GM10248 (cell line): ENCODE results near the gene TAC3.

Experiments used
- CTCF ChIA-PET: fragments of 300-600 bp; sonication (Branson Sonifier 250); formaldehyde crosslinking; extraction: SDS; loops from one replicate; lab custom pipeline; 2021; ENCODE audit warnings: antibody characterized with exemption; lab: Yijun Ruan, JAX
- POLR2A ChIA-PET: fragments of 350-650 bp; sonication (Branson Sonifier 250); formaldehyde crosslinking; extraction: SDS; loops from one replicate; lab custom pipeline; 2020; ENCODE audit warnings: antibody characterized with exemption; lab: Yijun Ruan, JAX
- DNase-seq: peaks from one replicate; pipeline ENCODE4 v3.0.0; 2012; ENCODE audit errors: extremely low spot score
- TF ChIP-seq, protein P1 (sequence below): IDR thresholded peaks from 2 replicates; pipeline ENCODE4 v1.5.1; 2012; ENCODE audit warnings: mild to moderate bottlenecking, low read depth; ENCODE audit errors: extremely low read depth, missing control alignments, control extremely low read depth

The TAC3 gene

DNA sequence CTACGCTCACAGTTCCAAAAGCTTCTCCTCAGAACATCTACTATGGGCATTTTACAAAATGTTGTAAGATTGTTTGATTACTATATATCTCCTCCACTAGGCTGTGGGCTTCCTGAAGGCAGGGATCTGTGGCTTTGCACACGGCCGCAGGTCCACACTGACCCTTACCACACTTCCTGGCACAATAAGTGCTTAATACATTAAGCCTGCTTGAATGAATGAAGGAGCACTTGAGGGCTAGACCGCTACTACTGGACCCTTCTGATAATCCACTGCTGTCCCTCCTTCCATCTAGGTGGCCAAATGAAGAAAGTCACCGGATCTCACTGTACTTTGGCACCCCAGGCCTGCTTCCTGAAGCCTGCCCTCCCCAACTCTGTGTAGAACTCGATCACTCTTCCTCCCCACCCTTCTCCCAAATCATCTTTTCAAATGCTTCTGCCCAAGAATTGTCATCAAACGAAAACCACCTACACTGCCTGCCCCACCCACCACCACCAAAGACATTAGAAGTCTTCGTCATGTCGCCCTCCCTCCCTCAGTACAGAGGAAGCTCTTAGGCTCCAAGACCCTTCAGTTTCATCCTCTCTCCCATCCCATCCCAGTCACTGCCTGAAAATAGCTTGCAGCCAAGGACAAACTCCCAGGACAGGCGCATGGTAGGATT lies 9.4 kb downstream of the TAC3 start:
- TF ChIP-seq, protein P1, sequence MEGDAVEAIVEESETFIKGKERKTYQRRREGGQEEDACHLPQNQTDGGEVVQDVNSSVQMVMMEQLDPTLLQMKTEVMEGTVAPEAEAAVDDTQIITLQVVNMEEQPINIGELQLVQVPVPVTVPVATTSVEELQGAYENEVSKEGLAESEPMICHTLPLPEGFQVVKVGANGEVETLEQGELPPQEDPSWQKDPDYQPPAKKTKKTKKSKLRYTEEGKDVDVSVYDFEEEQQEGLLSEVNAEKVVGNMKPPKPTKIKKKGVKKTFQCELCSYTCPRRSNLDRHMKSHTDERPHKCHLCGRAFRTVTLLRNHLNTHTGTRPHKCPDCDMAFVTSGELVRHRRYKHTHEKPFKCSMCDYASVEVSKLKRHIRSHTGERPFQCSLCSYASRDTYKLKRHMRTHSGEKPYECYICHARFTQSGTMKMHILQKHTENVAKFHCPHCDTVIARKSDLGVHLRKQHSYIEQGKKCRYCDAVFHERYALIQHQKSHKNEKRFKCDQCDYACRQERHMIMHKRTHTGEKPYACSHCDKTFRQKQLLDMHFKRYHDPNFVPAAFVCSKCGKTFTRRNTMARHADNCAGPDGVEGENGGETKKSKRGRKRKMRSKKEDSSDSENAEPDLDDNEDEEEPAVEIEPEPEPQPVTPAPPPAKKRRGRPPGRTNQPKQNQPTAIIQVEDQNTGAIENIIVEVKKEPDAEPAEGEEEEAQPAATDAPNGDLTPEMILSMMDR = peak; percentile 1
- CTCF ChIA-PET = interaction anchor here (0.6 to 12.0 kb wide), 20 partner anchors 8 to 247 kb away, joined by 3 to 122 read pairs (median 4); partner anchors contain the start of genes STAT6 and TAC3
- POLR2A ChIA-PET = no interaction called here
- no peak for DNase-seq

DNA sequence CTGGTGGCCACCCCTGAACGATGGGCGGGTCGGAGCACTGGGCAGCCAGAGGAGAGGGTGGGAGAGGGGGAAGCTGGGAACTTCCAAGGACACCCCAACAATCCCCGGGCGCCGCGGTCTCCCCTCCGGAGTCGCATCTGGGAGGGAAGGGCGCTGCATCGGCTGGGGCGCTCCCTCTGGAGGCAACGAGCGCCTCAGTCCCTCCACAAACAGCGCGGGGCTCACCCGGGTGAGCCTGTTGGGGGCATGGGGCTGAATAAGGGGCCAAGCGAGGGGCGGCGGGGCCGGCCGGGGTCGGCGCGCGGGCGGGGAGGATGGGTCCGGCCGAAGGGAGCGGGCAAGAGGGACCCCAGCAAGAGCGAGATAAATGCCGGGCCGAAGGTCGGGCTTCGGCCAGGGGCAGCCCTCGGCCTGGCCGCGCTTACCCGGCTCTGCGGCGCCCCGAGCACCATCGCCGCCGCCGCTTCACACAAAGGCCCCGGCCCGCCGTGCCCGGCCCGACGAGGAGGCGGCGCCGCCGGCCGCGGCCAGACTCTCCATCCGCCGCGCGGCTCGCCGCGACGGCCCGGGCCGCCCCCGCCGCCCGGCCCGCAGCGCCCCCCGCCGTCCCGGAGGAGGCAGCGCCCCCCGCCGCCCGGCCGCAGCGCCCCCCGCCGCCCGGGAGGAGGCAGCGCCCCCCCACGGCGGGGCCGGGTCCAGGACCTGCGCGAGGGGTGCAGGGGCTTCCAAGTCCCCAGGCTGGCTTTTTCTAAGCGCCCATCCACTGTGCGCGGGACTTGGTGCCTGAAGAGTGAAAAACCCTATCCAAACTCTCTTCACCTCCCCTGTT lies 10.1 kb downstream of the TAC3 start, which contains the start of gene ZBTB39:
Gene ZBTB39 (minus strand): TSS at position 567 of the 829 bp plus-strand sequence. CDS start 1,629 bp downstream, outside the sequence.
- TF ChIP-seq, protein P1 = peak; percentile 71
- DNase-seq = peak; percentile 92
- ChIA-PET CTCF (interaction anchor here (0.7 to 12.0 kb wide), 25 partner anchors 9 to 492 kb away, joined by 3 to 148 read pairs (median 5); partner anchors contain the start of genes HSD17B6, STAT6 and TAC3), POLR2A (no interaction called here)

DNA sequence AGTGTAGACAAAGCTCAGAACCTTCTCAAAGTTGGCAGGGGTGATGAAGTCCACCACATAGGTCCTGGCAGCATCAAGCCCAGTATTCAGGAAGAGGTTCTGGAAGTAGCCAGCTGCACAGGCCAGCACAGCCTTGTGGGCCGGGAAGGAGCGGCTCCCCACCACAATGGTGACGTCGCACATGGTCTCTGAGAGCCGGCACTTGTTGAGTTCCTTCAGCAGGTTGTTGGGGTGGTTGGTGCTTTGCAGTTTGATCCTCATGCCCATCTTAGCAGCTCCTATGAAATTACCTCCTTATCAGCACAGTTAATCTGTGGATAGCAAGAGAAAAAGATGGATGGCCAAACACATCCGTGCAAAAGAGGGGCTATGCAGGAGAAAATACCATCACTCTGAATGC lies 11.7 kb downstream of the TAC3 start:
- TF ChIP-seq, protein P1 = no peak
- ChIA-PET POLR2A (no interaction called here), CTCF (interaction anchor here (0.9 to 12.0 kb wide), 24 partner anchors 8 to 490 kb away, joined by 3 to 148 read pairs (median 4); partner anchors contain the start of genes HSD17B6, STAT6 and TAC3)
- DNase-seq = no peak

DNA sequence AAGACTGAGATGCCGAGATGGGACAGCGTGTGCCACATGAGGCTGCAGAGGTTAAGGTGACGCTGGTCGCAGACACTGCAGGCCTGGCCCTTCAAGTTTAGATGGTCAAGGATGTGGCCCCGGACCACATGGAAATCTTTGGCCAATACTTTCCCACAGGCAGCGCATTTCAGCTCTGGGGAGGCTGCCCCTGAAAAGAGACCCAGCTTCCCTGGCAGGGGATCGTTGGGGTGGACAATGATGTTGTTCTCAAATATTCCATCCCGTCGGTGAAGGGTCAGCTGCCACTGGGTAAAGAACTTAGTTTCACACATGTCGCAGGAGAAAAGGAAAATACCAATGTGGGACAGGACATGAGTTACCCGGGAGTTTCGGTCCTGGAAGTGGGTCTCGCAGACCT lies 12.9 kb downstream of the TAC3 start:
- POLR2A ChIA-PET = no interaction called here
- no peak for DNase-seq
- TF ChIP-seq, protein P1 = no peak
- CTCF ChIA-PET = interaction anchor here (1.2 to 12.0 kb wide), 14 partner anchors 8 to 243 kb away, joined by 3 to 148 read pairs (median 12); partner anchors contain the start of genes HSD17B6, STAT6 and TAC3

DNA sequence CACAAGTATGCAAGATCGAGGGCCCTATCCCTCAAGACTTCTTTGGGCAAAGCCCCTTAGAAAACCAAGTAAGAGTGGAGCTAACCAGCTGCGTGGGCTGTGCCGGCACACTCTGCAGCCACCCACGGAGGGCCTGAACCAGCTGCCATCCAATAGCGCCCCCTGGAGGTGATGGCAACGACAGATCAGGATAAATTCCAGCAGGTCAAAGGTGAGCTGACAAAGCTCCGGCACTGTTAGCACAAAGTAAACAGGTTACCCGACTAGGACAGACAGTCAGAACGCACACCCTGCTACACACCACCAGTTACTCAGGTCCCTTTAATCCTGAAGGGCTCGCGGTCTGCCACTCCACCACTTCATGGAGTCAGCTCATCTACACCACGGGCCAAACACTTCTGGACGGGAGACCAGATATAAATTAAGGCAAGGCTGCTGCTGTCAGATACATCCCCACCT lies 14.9 kb downstream of the TAC3 start:
- ChIA-PET CTCF (interaction anchor here (0.7 to 12.0 kb wide), 37 partner anchors 9 to 488 kb away, joined by 3 to 148 read pairs (median 5); partner anchors contain the start of genes HSD17B6, MYO1A, NEMP1 and STAT6), POLR2A (interaction anchor here (0.6 kb wide), 1 partner anchor 396 kb away, joined by 5 read pairs; no protein-coding TSS in a partner anchor)
- DNase-seq = peak; percentile 68
- TF ChIP-seq, protein P1 = peak; percentile 83

DNA sequence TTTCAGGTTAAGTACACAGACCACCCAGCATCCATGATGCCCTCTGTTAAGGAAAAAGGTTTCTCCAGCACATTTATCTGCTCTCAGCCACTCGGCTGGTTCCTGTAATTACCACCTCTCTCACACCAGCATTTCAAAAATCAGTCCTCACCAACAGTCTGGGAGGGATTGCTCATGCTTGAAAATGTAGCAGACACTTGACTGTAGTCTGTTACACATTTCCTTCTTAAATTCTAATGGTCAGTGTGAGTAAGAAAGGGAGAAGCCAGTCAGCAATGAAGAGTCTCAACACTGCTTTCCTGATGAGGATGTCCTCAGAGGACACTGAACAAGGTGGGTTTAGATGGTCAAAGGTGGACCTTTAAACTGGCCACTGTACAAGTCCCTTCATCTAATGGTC lies 15.9 kb downstream of the TAC3 start:
- POLR2A ChIA-PET = no interaction called here
- no peak for DNase-seq
- TF ChIP-seq, protein P1 = no peak
- CTCF ChIA-PET = interaction anchor here (1.2 to 12.0 kb wide), 10 partner anchors 11 to 240 kb away, joined by 3 to 148 read pairs (median 28); partner anchors contain the start of genes HSD17B6, MYO1A, NEMP1 and STAT6
